ENCODE results near the gene FIBCD1.

DNA sequence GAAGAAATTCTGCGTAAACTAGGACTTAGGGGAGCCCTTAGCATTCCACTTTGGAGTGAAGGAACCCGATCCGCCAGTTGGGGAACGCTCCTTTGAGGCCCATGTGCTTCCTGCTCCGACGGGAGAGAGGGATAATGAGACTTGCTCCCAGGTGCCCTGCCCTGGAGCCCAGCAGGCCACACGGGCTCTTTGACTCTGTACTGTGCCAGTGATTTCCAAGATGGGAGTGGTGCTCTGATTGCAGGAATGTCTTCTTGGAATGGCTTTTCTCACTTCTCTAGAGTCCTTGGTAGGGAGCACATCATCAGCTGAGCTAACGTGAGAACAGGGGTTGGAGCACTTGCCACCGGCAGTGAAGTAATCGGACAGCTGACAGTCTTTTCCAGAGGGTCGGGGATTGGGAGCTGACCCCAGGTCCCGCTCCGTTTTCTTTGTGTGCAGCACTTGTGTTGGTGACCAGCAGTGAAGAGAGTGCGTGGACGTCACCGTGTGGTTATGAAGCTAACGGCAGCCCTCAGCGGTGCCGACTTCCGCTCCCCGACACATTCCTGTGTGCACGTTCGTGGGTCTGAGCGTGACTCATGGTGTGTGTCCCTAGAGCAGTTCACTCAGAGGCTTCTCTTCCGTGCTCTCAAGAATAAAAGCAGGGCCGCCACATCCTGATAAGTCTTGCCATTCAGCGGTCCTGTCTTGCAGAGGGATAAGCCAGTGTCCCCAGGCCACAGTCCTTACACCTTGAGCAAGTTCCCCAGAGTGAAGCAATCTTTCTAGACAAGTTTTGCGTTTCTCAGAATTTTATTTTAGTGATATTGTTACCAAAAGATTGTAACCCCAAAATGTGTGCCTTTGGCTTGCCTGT, 78.4 kb downstream of the FIBCD1 start:
- no peak for TF ChIP-seq POLR2A (IDR thresholded peaks at IDR 0.05)
- TF ChIP-seq, protein P1, sequence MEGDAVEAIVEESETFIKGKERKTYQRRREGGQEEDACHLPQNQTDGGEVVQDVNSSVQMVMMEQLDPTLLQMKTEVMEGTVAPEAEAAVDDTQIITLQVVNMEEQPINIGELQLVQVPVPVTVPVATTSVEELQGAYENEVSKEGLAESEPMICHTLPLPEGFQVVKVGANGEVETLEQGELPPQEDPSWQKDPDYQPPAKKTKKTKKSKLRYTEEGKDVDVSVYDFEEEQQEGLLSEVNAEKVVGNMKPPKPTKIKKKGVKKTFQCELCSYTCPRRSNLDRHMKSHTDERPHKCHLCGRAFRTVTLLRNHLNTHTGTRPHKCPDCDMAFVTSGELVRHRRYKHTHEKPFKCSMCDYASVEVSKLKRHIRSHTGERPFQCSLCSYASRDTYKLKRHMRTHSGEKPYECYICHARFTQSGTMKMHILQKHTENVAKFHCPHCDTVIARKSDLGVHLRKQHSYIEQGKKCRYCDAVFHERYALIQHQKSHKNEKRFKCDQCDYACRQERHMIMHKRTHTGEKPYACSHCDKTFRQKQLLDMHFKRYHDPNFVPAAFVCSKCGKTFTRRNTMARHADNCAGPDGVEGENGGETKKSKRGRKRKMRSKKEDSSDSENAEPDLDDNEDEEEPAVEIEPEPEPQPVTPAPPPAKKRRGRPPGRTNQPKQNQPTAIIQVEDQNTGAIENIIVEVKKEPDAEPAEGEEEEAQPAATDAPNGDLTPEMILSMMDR (IDR thresholded peaks at IDR 0.05), result peak in 3 of 4 experiments; percentile 64 to 71 (median 68)
